Kidney (tissue), 14 donors: ENCODE measurements around the gene DYNC1H1. TPM values are rescaled to one million over a fixed set of nuclear protein-coding genes. Genes with fewer than 3 reads are reported as not detected.
"Not testable (repeated sequence)": the region's sequence is repeated elsewhere in the genome, so short reads cannot be mapped to it uniquely, and the experiment has no call there.

Experiments
- DNase-seq, 5 donors: peaks; one replicate each; pipeline ENCODE4 v3.0.0-alpha.2; 2013 to 2020
- FAIRE-seq: peaks from 2 replicates; lab custom pipeline; 2012; peaks lifted over from hg19 to GRCh38; lab: Jason Lieb, UNC
- H3K27ac ChIP-seq, 2 donors: one replicate each; pipeline ENCODE4 v1.7.0; 2013; ENCODE audit warnings: low read depth in 2 of 2, low read length in 2 of 2, inconsistent platforms in 1 of 2
- H3K27me3 ChIP-seq: one replicate; pipeline ENCODE4 v1.7.1; 2013; ENCODE audit warnings: low read length, inconsistent platforms; ENCODE audit not compliant: control insufficient read depth, insufficient read depth
- H3K36me3 ChIP-seq, 3 donors: one replicate each; pipeline versions ENCODE4 v1.7.0 to v1.7.1; 2013; ENCODE audit warnings: low read length in 3 of 3, control low read depth in 1 of 3, inconsistent platforms in 1 of 3; ENCODE audit not compliant: insufficient read depth in 3 of 3, control insufficient read depth in 2 of 3
- H3K4me1 ChIP-seq, 3 donors: one replicate each; pipeline versions ENCODE4 v1.7.0 to v1.7.1; 2013; ENCODE audit warnings: low read length in 3 of 3, inconsistent platforms in 1 of 3, low read depth in 1 of 3; ENCODE audit not compliant: control insufficient read depth in 2 of 3, insufficient read depth in 2 of 3
- H3K4me3 ChIP-seq, 3 donors: one replicate each; pipeline versions ENCODE4 v1.7.0 to v1.8.1; 2013; ENCODE audit warnings: low read length in 3 of 3, control low read depth in 1 of 3, inconsistent platforms in 1 of 3
- H3K9ac ChIP-seq, 3 donors: one replicate each; pipeline versions ENCODE4 v1.7.0 to v1.7.1; 2013; ENCODE audit warnings: low read length in 3 of 3, control low read depth in 1 of 3, inconsistent platforms in 1 of 3
- H3K9me3 ChIP-seq, 3 donors: one replicate each; pipeline versions ENCODE4 v1.7.0 to v1.7.1; 2013; ENCODE audit warnings: low read length in 3 of 3, control low read depth in 1 of 3, inconsistent platforms in 1 of 3; ENCODE audit not compliant: control insufficient read depth in 2 of 3, insufficient read depth in 1 of 3
- CTCF ChIP-seq: IDR thresholded peaks from 3 replicates; pipeline ENCODE4 v1.5.1; 2012; ENCODE audit warnings: mild to moderate bottlenecking, moderate library complexity, borderline replicate concordance; ENCODE audit not compliant: insufficient read depth; ENCODE audit errors: extremely low read depth
- intact Hi-C: fragments of 100-400 bp; cut with DNase I; formaldehyde crosslinking; loops from one replicate; pipeline ENCODE4 v1.11.1; 2022
- polyA plus RNA-seq: library from polyadenylated mRNA; stranded (reverse); fragments of 350-450 nt; fragmentation: Illumina TruSeq; extraction: RNeasy Lipid Tissue Mini Kit (QIAGEN cat#74804); gene quantifications from one replicate; pipeline ENCODE4 v1.2.3, GENCODE V29; 2014; ENCODE audit warnings: low read depth, low replicate concordance; ENCODE audit not compliant: insufficient read depth
- total RNA-seq: library from RNA; stranded (reverse); fragmentation: NEBNext Ultra II Directional; extraction: Animal tissue kit (Norgen Biotek cat#: 25700); gene quantifications from one replicate; pipeline ENCODE4 v1.2.1, GENCODE V29; 2021
- donor health status: control.
- donor health status: control.
- donor health status: control.
- donor health status: control.
- donor health status: control.
- donor health status: DM: yes; HTN: yes; CAD: no.
- donor health status: Normal renal cell carcinoma (clear cell type).

DYNC1H1 gene
- total and polyA plus RNA-seq, 2 donors from 2014 or later: 132 to 390 TPM

- Histone ChIP-seq H3K27ac (no peak overlapping the region), H3K9me3 (no peaks in the 10 kb centered on the region), H3K9ac (no peak overlapping the region), H3K4me3 (no peak overlapping the region), H3K4me1 (peaks cover 0 to 18% (median 12%) of the 10 kb centered on the region in 3 donors), H3K27me3 (no peaks in the 10 kb centered on the region), H3K36me3 (peaks cover 39 to 67% (median 50%) of the 10 kb centered on the region in 3 donors)
- DNase-seq: no peak
- TF ChIP-seq CTCF: no peak
- intact Hi-C loops: no loop called here
- no peak for FAIRE-seq
Measured at GRCh38 chr14:102081231-102082080, 117.1 kb downstream of the DYNC1H1 start.

GRCh38 chr14:102084522-102084921 lies 120.1 kb downstream of the DYNC1H1 start:
- intact Hi-C loops, DNase-seq, H3K27ac ChIP-seq, FAIRE-seq, H3K27me3 ChIP-seq, H3K9me3 ChIP-seq: not testable (repeated sequence)
- H3K4me3 ChIP-seq: peak overlapping the region in 2 of 3 donors; percentile 88 to 92
- peaks cover 38 to 62% (median 48%) of the 10 kb centered on the region in 3 donors for H3K36me3 ChIP-seq
- peak overlapping the region in 1 of 3 donors; percentile 1 for H3K9ac ChIP-seq
- peaks cover 0 to 22% (median 20%) of the 10 kb centered on the region in 3 donors for H3K4me1 ChIP-seq

- Histone ChIP-seq H3K4me1 (peaks cover 0 to 22% (median 20%) of the 10 kb centered on the region in 3 donors), H3K27ac (no peak overlapping the region), H3K27me3 (no peaks in the 10 kb centered on the region), H3K36me3 (peaks cover 36 to 58% (median 45%) of the 10 kb centered on the region in 3 donors), H3K9ac (peak overlapping the region in 2 of 3 donors; percentile 95 to 97), H3K4me3 (peak overlapping the region in 2 of 3 donors; percentile 88 to 92), H3K9me3 (no peaks in the 10 kb centered on the region)
- FAIRE-seq: no peak
- intact Hi-C loops: no loop called here
- TF ChIP-seq CTCF: no peak
- DNase-seq: no peak
Measured at GRCh38 chr14:102084931-102085330, 120.6 kb downstream of the DYNC1H1 start.

DNA sequence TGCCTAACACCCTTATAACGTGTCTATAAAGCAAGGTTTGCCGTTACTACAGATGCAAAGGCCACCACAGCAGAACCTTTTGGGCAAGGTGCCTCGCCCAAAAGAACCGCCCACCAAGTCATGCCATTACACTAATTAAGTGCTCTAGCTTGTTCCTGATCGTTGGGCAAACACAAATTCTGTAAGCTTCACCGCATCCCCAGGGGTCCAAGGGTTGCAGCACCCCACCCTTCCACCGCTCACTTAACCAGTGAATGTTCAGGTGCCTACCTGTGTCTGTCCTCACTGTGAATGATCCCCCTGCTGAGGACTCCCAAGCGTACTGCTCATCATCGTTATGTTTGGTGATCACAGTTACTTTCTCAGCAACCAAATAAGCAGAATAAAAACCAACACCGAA lies 121.1 kb downstream of the DYNC1H1 start:
- intact Hi-C loops: no loop called here
- Histone ChIP-seq H3K36me3 (peaks cover 36 to 53% (median 40%) of the 10 kb centered on the region in 3 donors), H3K9me3 (no peaks in the 10 kb centered on the region), H3K4me1 (peaks cover 0 to 22% (median 20%) of the 10 kb centered on the region in 3 donors), H3K27ac (peak overlapping the region; percentile 15 to 100), H3K27me3 (no peaks in the 10 kb centered on the region), H3K9ac (peak overlapping the region; percentile 82 to 97 (median 95)), H3K4me3 (peak overlapping the region; percentile 79 to 92 (median 88))
- DNase-seq (peak in 2 of 5 donors; percentile 14 to 17), FAIRE-seq (no peak)
- TF ChIP-seq CTCF: no peak
